ENCODE data around the gene SREBF1. TPM values are rescaled to one million over a fixed set of nuclear protein-coding genes. Genes with fewer than 3 reads are reported as not detected.

SREBF1 gene
- polyA plus RNA-seq, 3 donors: 7.6 to 35.9 (median 10.5) TPM

GRCh38 chr17:17786998-17787397 lies 49.8 kb downstream of the SREBF1 start:
- Mint-ChIP-seq H3K4me1 (peaks cover 17% of the 10 kb centered on the region), H3K36me3 (peaks cover 0 to 5% of the 10 kb centered on the region in 2 donors), H3K27me3 (ENCODE audit: low read depth in 3 of 3) (peaks cover 26 to 38% (median 33%) of the 10 kb centered on the region in 3 donors), H3K9me3 (peaks cover 0 to 4% (median 0%) of the 10 kb centered on the region in 7 donors), H3K4me3 (no peak overlapping the region), H3K27ac (no peak overlapping the region)
- H3K4me2 ChIP-seq (replicated peaks; ENCODE audit: extremely low read depth, low read length, poor library complexity, severe bottlenecking): no peak overlapping the region
- H4K20me1 ChIP-seq (ENCODE audit: insufficient read depth, low read length): peaks cover 98% of the 10 kb centered on the region
- no peaks in the 10 kb centered on the region for H3K36me3 ChIP-seq (replicated peaks in 1 of 2; ENCODE audit: control insufficient read depth in 1 of 2, insufficient read depth in 2 of 2, low read length in 2 of 2)
- H3K9ac ChIP-seq (ENCODE audit: insufficient read depth, low read length, poor library complexity, severe bottlenecking): no peak overlapping the region
- no peaks in the 10 kb centered on the region for H3K9me3 ChIP-seq (replicated peaks in 1 of 2; ENCODE audit: control insufficient read depth in 1 of 2, insufficient read depth in 1 of 2, low read length in 2 of 2)
- no peak for DNase-seq
- peaks cover 12 to 21% of the 10 kb centered on the region in 2 donors for H3K27me3 ChIP-seq (ENCODE audit: control insufficient read depth in 2 of 2, insufficient read depth in 2 of 2, low read length in 2 of 2)
- H3K79me2 ChIP-seq (ENCODE audit: insufficient read depth, low read length): peaks cover 8% of the 10 kb centered on the region
- no peak overlapping the region for H3K4me3 ChIP-seq (replicated peaks in 1 of 3; ENCODE audit: low read depth in 2 of 3, low read length in 3 of 3)
- H3K4me1 ChIP-seq (ENCODE audit: control insufficient read depth in 1 of 2, insufficient read depth in 2 of 2, low read length in 2 of 2): peaks cover 6 to 27% of the 10 kb centered on the region in 2 donors
- TF ChIP-seq CTCF (IDR thresholded peaks at IDR 0.05): no peak
- H2AFZ ChIP-seq (ENCODE audit: insufficient read depth, low read depth, low read length, poor library complexity, severe bottlenecking): no peak overlapping the region
- no CpG with 5 or more reads among the region's 2 CpGs for WGBS (ENCODE audit: insufficient coverage)
- intact Hi-C loops (cut with micrococcal nuclease): no loop called here
- H3K27ac ChIP-seq (ENCODE audit: low read depth in 1 of 2, low read length in 2 of 2): no peak overlapping the region

DNA sequence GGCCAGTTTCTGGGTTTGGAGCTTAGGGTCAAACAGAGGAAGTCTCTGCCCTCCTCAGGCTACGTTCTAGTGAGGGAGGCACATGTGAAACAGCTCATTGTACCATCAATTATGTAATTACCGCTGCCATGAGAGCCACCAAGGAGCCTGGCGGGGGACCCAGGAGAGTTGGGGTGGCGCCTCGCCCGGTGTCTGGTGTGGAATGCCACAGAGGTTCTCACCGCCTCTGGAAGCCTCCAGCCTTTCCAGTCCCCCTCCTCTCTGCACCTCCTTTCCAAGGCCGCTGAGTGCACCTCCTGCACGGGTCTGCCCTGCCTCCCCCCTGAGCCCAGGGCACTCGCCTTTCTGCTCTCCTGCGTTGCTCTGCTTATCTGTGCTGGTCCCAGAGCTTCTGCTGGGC lies 51.4 kb downstream of the SREBF1 start:
- Mint-ChIP-seq H3K36me3 (peaks cover 0 to 5% of the 10 kb centered on the region in 2 donors), H3K27ac (peak overlapping the region in 1 of 7 donors; percentile 28), H3K9me3 (peaks cover 0 to 7% (median 4%) of the 10 kb centered on the region in 7 donors), H3K4me3 (peak overlapping the region in 1 of 2 donors; percentile 42), H3K27me3 (ENCODE audit: low read depth in 3 of 3) (peaks cover 42 to 52% (median 47%) of the 10 kb centered on the region in 3 donors), H3K4me1 (peaks cover 26% of the 10 kb centered on the region)
- Histone ChIP-seq H4K20me1 (ENCODE audit: insufficient read depth, low read length) (peaks cover 98% of the 10 kb centered on the region), H3K4me1 (ENCODE audit: control insufficient read depth in 1 of 2, insufficient read depth in 2 of 2, low read length in 2 of 2) (peaks cover 18 to 39% of the 10 kb centered on the region in 2 donors), H3K9ac (ENCODE audit: insufficient read depth, low read length, poor library complexity, severe bottlenecking) (no peak overlapping the region), H3K4me3 (replicated peaks in 1 of 3; ENCODE audit: low read depth in 2 of 3, low read length in 3 of 3) (no peak overlapping the region), H2AFZ (ENCODE audit: insufficient read depth, low read depth, low read length, poor library complexity, severe bottlenecking) (no peak overlapping the region), H3K27me3 (ENCODE audit: control insufficient read depth in 2 of 2, insufficient read depth in 2 of 2, low read length in 2 of 2) (peaks cover 27 to 37% of the 10 kb centered on the region in 2 donors), H3K9me3 (replicated peaks in 1 of 2; ENCODE audit: control insufficient read depth in 1 of 2, insufficient read depth in 1 of 2, low read length in 2 of 2) (no peaks in the 10 kb centered on the region), H3K36me3 (replicated peaks in 1 of 2; ENCODE audit: control insufficient read depth in 1 of 2, insufficient read depth in 2 of 2, low read length in 2 of 2) (no peaks in the 10 kb centered on the region), H3K79me2 (ENCODE audit: insufficient read depth, low read length) (peaks cover 8% of the 10 kb centered on the region), H3K27ac (ENCODE audit: low read depth in 1 of 2, low read length in 2 of 2) (no peak overlapping the region), H3K4me2 (replicated peaks; ENCODE audit: extremely low read depth, low read length, poor library complexity, severe bottlenecking) (no peak overlapping the region)
- WGBS (ENCODE audit: insufficient coverage): 83% methylated on average over 9 of the region's 11 CpGs
- no peak for TF ChIP-seq CTCF (IDR thresholded peaks at IDR 0.05)
- intact Hi-C loops (cut with micrococcal nuclease): no loop called here
- no peak for DNase-seq

Measured in CD14-positive monocyte (primary cell).